H54 (cell line): ENCODE measurements around the gene SHOC2.

Experiments used
- DNase-seq: peaks from one replicate; pipeline ENCODE4 v3.0.0; 2011; ENCODE audit warnings: low spot score, mixed read lengths; ENCODE audit not compliant: insufficient read length
- FAIRE-seq: peaks from 3 replicates; lab custom pipeline; 2011; peaks lifted over from hg19 to GRCh38; lab: Jason Lieb, UNC
- POLR2A ChIP-seq: IDR thresholded peaks from 2 replicates; pipeline ENCODE4 v1.6.1; 2011; ENCODE audit warnings: low read depth, mild to moderate bottlenecking, low read length

The SHOC2 gene

DNA sequence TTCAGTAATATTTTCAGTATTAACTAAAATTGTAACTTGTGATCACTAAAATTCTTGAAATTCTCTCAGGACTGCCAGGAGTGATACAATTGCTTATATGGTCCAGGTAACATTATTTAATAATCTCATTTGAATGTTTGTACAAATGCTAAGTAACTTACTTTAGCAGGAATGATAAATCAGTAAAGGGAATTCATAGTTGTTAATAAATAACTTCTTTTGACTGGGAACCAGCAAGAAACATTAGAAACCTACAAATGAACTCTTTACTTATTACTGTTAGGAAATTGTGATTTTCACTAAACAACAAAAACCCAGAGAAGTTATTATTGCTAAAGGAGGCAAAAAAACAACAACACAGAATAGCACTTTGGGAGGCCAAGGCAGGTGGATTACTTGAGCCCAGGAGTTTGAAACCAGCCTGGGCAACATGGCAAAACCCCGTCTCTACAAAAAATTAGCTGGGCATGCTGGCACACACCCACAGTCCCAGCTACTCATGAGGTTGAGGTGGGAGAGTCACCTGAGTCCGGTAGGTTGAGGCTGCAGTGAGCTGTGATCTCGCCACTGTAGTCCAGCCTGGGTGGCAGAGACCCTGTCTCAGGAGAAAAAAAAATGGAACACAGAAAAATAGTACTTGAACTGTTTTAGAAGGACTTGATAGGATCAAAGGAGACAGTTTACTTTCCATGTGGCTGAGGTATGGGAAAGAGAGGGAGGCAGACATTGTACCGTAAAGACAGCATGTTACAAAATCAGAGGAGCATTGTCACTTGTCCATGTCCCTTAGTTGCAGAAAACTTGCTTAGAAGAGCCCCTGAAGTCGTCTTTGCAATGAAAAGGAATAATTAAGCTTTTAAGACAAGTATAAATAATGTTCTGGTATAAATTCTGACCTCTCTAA, 53.1 kb downstream of the SHOC2 start:
- FAIRE-seq (no peak), DNase-seq (no peak)
- no peak for TF ChIP-seq POLR2A

DNA sequence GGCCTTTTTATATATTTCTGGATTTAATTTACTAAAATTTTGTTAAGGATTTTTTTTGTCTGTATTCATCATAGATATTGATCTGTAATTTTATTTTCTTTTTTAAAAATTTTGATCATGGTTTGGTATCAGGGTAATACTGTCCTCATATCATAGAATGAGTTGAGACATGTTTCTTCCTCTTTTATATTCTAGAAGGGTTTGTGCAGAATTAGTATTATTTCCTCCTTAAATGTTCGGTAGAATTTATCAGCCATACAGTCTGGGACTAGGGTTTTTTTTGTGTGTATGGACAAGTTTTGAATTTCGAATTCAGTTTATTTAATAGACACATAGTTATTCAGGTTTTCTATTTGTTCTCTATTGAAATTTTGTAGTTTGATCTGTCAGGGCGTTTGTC, 54.0 kb downstream of the SHOC2 start:
- no peak for FAIRE-seq
- DNase-seq = no peak
- TF ChIP-seq POLR2A = no peak

DNA sequence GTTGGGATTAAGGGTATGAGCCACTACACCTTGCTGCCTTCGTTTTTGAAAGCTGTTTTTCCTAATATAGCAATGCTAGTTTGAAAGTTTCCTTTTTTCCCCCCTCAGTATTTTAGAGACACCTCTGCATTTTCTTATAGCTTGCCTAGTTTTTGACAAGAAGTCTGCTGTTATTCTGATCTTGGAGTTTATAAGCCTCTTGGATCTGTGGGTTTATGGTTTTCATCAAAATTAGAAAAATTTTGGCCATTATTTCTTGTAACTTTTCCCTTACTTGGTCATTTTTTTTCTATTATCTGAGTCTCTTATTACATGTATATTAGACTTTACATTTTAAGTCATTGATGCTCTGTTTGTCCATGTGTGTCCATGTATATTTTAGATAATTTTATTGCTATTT, 57.2 kb downstream of the SHOC2 start:
- no peak for DNase-seq
- TF ChIP-seq POLR2A = no peak
- FAIRE-seq = no peak

DNA sequence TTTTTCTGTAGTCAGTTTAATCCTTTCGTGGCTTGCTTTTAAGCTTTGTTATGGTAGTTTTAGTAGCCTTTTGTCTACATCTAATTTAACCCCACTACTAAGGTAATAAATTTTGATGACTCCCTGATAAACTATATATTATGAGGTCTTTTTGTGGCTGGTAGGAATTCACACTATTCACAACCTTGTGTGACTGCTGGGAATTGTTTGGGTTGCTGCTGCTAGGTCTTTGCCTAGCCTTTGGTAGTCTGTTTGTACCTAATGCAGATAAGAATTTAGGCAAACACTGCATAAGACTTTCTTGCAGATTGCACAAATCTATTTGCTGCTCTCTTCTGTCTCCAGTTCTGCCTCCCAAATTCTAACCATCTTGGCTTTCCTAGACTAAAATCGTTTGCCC, 58.3 kb downstream of the SHOC2 start:
- DNase-seq (no peak), FAIRE-seq (no peak)
- TF ChIP-seq POLR2A = no peak

DNA sequence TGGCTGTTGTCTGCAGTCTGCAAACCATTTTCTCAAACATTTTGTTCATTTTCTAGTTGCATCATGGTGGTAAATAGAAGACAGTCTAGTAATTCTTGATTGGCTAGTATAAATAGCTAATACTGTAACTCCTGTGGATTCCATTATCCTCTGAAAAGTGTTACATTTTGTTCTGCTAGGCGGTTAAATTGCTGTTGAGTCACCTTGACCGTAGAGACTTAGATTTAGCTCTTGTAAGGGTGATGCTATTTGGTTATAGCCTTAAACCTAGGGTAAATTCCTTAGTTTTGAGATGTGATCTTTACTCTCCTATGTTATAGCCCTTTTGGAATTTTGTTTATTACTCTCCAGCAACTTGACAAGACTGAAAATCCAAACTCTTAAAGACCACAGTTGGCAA, 58.8 kb downstream of the SHOC2 start:
- peak; percentile 6 for FAIRE-seq
- DNase-seq = no peak
- TF ChIP-seq POLR2A = no peak

DNA sequence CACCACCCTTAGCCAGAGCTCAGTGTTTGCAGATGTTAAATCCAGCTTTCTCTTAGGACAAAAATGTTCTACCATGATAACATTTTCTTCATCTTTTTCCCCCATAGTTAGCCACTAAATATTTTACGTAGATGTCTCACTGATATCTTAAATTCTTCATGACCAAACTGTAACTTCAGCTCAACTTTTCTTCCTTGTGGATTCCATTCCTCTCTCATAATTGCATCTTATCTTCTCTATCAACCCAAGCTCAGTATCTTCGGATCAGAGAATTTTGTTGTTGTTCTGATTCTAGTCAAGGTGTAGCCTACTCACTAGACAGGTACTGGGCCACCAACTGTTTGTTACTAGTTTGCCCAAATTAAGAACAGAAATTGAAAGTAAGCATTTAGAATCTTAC, 60.2 kb downstream of the SHOC2 start:
- FAIRE-seq (no peak), DNase-seq (no peak)
- TF ChIP-seq POLR2A = no peak

DNA sequence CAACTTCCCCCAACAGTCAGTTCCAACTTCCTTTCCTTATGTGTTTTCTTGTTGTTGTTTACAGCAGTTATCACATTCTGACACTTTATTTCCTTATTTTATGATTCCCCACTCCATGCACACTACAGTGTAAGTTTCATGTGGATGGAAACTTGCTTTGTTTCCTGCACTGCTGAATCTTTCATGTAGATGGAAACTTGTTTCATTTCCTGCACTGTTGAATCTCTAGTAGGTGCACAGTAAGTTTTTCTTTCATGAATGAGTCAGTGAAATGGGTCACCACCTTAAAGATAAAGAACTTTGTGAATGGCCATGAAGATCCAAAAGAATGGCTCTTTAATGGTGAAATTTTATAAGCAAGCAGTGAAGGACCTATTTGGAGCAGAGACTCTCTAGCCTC, 61.4 kb downstream of the SHOC2 start:
- FAIRE-seq (no peak), DNase-seq (no peak)
- no peak for TF ChIP-seq POLR2A

DNA sequence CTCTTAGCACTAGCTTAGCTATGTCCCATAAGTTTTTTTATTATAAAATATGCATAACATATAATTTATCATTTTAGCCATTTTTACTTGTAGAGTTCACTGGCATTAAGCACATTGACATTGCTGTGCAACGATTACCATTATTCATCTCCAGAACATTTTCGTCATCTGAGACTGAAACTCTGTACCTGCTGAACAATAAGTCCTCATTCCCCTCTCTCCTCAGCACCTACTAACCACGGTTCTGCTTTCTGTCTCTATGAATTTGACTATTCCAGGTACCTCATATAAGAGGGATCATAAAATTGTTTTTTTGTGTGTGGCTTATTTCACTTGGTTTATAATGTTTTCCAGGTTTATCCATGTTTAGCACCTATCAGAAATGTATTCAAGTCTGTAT, 64.1 kb downstream of the SHOC2 start:
- no peak for DNase-seq
- TF ChIP-seq POLR2A = no peak
- FAIRE-seq = no peak

DNA sequence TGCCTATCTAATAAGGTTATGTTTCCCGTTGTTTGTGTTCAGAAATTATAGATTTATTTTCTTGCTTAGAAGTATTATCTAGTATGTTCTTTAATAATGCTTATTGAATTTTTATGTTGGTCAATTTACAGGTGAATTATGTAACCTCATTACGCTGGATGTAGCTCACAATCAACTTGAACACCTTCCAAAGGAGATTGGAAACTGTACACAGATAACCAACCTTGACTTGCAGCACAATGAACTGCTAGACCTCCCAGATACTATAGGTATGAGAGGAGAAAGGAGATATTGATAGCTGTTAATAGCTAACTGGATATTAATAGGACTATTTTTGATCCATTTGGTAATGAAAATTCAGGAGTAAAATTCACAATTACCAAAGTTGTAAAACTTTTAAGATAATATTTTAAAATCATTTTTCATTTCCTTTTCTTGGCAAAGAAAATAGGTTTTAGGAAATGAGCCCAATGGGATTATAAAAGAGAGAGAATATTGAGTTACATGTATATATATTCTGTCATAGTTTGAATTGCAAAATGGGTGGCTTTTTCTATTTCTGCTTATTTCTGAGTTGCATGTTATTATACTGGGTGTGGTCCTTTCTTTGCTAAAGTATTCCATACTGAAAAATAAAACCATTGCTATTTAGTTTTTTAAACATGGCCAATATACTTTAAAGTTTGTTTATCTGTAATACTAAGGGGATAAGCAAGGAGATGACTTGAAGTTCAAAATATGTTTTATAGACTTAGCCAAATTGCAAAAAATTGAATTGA, 66.3 kb downstream of the SHOC2 start:
- peak; percentile 36 for FAIRE-seq
- DNase-seq = no peak
- TF ChIP-seq POLR2A = no peak

DNA sequence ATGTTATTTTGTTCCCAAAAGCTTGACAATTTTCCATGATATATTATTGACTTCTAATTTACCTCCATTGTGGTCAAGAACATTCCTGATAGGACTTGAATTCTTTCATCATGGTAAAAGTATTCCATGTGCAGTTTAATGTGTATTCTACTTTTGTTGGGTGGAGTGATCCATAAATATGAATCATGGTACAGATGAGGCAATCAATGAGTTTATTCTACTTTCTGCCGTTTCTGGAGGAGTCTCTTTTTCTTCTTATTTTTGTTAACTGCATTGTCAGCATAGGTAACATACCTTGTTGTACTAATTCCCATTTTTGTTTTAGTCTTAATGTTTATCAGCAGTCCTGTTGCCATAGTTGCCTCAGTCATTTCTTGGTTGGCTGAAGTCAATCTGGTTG, 69.6 kb downstream of the SHOC2 start:
- FAIRE-seq = peak; percentile 75
- TF ChIP-seq POLR2A = no peak
- no peak for DNase-seq

DNA sequence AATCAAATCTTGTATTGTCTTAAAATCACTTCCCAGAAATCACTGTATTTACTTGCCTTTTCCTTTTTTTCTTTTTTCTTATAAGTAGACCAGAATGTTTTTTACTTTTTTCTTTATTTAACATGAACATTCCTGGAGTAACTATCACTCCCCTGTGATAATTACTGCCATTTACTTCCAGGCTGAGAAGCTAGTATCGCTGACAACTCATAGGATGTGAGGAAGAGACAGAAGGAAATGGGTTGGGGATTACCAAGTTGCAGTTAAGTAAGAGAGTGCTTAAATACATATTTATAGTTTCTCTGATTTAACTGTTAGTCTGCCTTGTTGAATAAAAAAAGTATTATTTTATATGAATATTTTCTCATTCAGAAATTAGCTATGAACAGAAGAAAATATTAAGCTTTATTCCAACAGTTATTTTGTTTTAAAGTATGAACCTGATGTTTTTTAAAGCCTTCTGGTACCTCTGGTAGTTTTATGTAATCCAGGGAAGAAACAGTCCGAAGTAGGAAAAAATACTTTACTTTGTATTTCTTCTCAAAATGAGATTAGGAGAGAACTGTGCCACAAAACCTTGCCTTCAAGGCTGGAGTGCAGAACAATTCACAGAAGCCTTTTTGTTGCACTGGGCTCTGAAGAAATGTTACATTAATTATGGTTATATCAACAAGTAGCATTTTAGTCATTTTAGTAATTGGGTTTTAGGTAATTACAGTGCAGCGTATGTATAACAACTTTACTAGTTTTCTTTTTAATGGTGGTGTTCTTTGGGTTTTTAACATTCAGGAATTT, 72.8 kb downstream of the SHOC2 start:
- no peak for TF ChIP-seq POLR2A
- DNase-seq (no peak), FAIRE-seq (no peak)

DNA sequence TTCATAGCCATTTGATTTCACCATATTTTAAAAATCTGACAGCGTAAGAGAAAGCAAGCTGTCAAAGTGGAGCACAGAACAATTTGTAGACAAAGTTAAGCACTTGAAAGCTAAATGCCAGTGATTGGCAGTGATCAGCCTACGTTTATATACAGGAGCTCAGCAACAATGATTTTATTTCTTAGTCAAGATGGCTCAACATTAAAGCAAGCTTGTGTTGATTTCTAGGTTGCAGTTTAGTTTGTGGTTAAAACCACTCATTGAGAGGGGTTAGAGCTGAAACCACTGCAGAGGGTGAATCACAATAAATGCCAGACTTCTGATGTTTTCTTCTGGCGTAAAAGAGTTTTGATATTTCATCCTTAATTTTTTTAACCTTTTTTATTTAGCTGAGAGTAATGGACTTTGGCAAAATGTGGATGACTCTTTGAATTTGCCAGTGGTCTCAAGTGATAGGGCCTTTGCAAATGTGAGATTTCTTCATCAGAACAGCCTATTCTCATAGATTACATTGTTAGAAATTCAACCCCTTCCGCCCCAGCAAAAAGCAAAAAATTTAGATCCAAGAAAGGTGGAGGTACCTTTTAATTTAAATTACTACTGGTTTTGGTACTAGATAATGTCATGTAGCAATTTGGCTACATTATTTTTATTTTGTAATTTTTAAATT, 73.8 kb downstream of the SHOC2 start:
- FAIRE-seq (peak; percentile 96), DNase-seq (peak; percentile 16)
- no peak for TF ChIP-seq POLR2A

DNA sequence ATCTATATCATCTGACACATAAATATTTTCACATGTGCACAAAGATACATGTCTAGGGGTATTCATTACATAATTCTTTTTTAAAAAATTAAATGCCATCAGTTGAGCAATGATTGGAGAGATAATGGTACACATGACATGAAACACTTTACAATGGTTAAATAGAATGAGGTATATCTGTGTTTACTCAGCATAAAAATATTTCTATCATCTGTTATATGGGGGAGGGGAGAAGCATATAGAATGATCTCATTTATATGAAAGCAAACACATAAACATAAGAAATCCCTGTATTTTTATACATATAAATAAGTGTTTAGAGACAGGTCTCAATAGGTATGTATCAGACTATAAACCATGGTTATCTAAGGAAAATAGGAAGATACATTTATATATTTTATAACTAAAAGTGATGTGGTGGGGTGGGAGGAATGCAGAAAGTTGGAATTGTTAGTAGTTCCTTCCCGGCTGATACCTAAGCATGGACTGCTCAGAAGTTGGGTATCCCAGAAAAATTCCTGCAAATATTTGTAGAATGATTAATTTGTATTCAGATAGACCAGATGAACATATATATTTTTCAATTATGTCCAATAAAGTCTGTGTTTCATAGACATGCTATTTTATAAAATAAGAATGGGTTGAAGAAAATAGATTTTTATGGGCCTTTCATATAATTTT, 75.1 kb downstream of the SHOC2 start:
- FAIRE-seq = no peak

More for the DNA sequence above, 75.1 kb downstream of the SHOC2 start:
- DNase-seq = no peak
- TF ChIP-seq POLR2A = no peak
